HG02981 (cell line): ENCODE data around the gene AGPAT3.
A peak's percentile ranks its signal among the peaks of the same experiment; 100 is the strongest.

Experiments
- ATAC-seq: cut with Tn5 transposase; IDR thresholded peaks from one replicate; pipeline ENCODE4 v1.9.1; 2021; ENCODE audit warnings: mild to moderate bottlenecking, moderate library complexity; ENCODE audit not compliant: unreplicated experiment

AGPAT3 gene

GRCh38 chr21:43934716-43935705 is 70.0 kb downstream of the AGPAT3 start:
- no peak for ATAC-seq

DNA sequence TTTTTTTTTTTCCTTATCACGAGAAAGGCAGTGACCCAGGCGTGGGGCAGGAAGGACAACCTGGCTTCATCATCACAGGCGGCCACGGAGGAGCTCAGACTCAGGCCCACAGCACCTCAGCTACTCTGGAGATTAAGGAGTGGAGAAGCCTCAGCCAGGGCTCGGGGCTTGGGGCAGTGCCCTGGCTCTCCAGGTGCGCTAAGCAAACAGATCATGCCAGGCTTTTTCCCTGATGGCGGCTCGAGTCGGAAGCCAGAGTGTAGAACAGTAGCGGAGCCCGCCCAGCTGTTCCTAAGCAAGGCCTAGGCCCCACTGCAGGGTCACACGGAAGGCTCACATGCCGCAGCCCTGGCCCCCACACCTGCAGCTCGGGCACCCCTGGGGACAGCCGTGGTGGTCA is 70.7 kb downstream of the AGPAT3 start:
- no peak for ATAC-seq

- no peak for ATAC-seq
Observed at GRCh38 chr21:43936247-43936967, 71.4 kb downstream of the AGPAT3 start.

DNA sequence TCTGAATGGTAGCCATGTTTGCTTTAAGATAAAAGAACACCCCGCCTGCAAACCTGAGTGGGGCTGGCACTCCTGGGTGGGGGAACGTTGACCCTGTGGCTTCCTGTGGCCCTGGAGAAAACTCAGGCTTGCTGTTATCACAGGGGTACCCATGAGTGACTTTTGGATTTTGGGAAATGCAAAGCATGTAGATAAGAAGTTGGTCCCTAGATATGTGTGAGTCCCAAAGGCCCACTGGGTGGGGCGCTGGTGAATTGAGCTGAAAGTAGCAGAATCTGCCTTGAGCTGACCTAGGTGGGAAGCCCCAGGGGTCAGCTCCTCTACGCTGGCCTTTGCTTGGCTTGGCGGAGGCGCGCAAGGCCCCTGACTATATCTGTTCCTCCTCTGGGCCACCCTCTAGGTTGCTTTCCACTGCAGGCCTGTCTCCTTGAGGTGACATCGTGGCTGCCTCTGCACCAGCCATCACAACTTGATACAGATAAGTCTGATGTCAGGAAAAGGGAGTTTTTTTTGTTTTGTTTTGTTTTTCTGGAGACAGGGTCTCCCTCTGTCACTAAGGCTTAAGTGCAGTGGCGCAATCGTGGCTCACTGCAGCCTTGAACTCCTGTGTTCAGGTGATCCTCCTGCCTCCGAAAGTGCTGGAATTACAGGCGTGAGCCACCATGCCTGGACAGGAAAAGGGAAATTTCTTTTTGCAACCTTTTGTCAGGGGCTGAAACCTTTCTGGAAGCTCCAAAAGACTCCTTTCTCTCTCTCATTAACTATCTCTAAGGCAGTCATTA is 72.2 kb downstream of the AGPAT3 start:
- ATAC-seq: no peak

- ATAC-seq: no peak
Observed at GRCh38 chr21:43937891-43938309, 72.9 kb downstream of the AGPAT3 start.

DNA sequence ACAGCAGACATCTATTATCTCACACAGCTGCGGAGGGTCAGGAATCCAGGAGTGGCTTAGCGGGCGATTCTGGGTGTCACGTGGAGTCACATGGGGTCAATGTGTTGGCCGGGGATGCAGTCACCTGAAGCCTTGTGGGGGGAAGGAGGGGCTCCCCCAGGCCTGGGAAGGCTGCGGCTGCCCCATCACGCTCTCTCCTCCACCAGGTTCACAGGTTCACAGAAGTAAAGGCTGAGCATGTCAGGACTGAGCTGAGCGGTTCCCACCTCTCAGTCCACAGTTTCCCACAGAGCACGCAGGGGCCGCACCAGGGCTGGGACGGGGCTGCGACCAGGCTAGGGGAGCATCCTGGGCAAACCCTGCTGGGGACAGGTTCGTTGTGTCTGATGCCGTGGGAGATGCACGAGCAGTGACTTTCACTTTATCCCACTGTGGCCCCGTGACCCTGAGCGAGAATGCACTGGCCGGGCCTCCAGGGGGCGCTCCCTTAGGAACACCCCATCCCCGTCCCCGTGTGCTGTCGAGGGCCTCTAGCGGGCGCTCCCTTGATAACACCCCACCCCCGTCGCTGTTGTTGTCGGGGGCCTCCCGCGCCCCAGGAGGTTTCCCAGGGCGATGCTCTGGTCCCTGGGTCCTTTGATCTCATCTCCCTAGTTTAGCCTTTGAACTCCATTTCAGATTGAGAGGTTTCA is 73.9 kb downstream of the AGPAT3 start:
- peak; percentile 81 for ATAC-seq

GRCh38 chr21:43939443-43940328 is 74.7 kb downstream of the AGPAT3 start:
- no peak for ATAC-seq

DNA sequence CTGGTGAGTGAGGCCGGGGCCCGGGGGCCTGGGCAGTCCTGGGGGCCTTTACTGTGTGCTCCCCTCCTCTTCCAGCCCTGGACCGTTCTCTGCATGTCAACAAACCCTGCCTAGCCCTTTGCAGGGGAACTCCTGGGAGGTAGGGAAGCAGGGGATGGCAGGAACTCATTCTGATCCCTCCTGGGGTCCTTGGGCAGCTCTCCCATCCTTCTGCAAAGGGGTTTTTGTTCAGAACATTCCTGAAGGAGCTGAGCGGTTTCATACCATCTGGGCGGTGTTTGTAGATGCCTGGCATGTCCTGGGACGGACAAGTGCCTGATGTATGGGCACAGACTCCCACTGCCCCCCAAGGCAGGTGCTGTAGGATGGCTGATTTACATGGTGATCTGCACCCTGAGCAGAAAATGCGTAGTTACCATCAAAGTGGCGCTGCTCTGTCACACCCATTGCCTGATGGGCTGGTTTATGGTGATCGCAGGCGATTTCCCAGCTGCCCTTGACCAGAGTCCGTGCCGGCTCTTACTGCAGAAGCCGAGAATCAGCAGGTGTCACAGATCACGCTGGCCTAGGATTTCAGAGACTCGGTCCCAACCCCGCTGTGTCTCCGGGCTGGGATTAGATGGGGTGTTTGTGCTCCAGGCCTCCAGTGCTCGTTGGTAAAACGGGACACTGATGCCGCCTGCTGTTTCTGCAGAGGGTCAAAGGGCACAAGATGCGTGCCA is 75.5 kb downstream of the AGPAT3 start:
- ATAC-seq: no peak

DNA sequence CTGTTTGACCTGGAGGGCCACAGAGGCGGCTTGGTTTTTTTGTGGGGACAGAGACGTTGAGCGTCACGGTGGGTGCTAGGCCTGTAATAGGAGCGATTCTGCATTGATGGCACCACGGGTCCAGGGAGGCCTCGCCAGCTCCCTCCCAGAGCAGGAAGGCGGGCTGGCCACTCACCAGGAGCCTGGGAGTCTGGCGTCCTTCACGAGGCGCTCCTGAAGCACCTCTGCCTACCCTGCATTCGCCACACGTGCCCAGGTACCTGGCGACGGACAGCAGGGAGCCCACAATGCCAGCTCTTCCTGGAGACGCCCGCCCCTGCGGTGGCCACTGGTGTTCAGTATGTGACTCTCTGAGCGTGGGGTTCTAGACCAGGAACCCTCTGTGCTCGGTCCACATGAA is 77.2 kb downstream of the AGPAT3 start:
- no peak for ATAC-seq

DNA sequence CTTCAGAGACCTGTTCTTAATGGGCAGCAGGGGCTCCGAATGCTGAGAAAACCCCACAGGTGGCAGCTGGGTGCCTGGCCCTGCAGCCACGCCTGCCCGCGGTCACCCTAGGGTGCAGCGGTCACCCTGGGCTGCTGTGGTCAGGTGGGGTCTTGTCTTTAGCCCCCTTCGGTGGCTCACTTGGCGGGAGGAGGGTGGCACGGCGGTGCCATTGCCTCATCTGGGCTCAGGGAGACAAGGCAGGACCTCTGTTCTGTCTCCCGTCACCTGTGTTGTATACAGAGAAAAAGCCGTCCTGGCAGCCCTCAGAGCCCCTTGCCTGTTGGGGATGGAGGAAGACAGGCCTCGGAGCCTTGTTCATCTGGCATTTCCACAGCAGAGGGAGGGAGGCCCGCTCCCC is 77.6 kb downstream of the AGPAT3 start:
- no peak for ATAC-seq

DNA sequence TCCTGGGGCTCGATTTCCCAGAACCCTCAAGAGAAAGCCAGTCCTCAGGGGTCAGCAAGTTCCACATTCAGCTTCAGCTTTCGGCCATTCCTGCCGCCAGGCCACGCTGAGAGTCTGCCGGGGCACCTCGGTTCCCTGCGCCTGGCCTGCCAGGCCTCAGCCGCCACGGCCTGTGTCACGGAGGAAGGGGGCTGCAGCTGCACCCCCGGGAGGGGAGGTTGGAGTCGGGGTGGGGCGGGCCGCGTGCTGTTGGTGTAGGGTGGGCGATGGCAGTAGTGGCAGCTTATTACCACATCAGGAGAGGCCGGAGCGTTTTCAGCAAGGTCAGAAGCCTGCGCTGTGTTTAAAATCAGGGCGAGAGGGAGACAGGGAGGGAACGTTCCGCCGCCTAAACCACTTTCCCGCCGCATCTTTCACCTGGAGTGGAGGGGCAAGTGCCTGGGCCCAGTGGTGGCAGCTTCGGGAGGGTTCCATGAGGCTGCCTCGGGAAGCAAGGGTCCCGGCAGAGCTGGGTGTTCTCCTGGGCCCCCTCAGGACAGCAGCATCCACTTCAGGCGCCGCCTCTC is 78.6 kb downstream of the AGPAT3 start:
- no peak for ATAC-seq

- no peak for ATAC-seq
Observed at GRCh38 chr21:43944078-43944633, 79.1 kb downstream of the AGPAT3 start.

DNA sequence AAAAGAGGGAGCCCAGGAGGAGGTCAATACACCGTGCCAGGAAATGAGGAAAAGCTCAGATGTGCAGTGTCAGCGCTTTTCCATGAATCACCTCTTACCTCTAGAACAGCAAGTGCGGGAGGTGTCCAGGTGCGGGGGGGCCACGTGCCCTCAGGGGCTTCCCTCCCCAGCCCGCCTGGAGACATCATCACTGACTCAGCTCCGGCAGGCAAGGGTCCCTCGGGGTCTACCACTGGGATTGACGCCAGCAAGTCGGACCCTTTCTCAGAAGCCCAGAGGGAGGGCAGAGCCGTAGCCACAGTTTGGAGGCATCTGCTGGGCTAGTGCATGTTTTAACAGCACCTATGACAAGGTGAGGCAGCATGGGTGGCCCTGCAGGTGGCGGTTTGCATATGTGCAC is 79.7 kb downstream of the AGPAT3 start:
- no peak for ATAC-seq

- no peak for ATAC-seq
Observed at GRCh38 chr21:43948740-43949498, 83.9 kb downstream of the AGPAT3 start.

- ATAC-seq: no peak
Observed at GRCh38 chr21:43949499-43950208, 84.6 kb downstream of the AGPAT3 start.

- no peak for ATAC-seq
Observed at GRCh38 chr21:43950481-43950880, 85.5 kb downstream of the AGPAT3 start.

- no peak for ATAC-seq
Observed at GRCh38 chr21:43950936-43951335, 85.9 kb downstream of the AGPAT3 start.
